Activated CD8-positive, alpha-beta memory T cell treated with anti-CD3 and anti-CD28 coated beads, Interleukin-2, amount 50 U/mL, for 1 hour (primary cell): ENCODE measurements around the gene SCUBE2.
"Not testable (repeated sequence)": the region's sequence is repeated elsewhere in the genome, so short reads cannot be mapped to it uniquely, and the experiment has no call there.

ENCODE experiments used
- DNase-seq: peaks from one replicate; pipeline ENCODE4 v3.0.0-alpha.2; 2020; ENCODE audit errors: extremely low read depth

The SCUBE2 gene

GRCh38 chr11:9042488-9042887 lies 48.9 kb downstream of the SCUBE2 start:
- DNase-seq, result no peak

GRCh38 chr11:9041747-9042146 lies 49.7 kb downstream of the SCUBE2 start:
- no peak for DNase-seq

- DNase-seq, result no peak
These were observed 51.0 kb downstream of the SCUBE2 start for GRCh38 chr11:9040410-9040809.

GRCh38 chr11:9039863-9040262 lies 51.5 kb downstream of the SCUBE2 start:
- DNase-seq, result no peak

DNA sequence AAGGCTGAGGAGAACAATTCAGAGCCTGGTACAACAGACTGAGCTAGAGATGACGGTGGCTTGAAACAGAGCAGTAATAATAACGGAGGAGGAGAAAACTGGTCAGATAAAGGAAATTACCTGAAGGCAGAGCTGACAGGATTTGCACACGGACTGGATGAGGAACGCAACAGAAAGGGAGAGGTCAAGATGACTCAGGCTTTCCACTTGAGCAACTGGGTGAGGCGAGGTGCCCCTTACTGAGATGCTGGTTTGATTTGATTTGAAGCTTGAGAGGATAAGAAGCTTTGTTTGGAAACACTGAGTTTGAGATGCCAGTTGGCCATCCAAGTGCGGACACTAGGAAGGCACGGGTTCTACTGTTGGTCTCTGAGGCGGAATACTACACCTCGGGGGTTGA lies 52.2 kb downstream of the SCUBE2 start:
- no peak for DNase-seq

DNA sequence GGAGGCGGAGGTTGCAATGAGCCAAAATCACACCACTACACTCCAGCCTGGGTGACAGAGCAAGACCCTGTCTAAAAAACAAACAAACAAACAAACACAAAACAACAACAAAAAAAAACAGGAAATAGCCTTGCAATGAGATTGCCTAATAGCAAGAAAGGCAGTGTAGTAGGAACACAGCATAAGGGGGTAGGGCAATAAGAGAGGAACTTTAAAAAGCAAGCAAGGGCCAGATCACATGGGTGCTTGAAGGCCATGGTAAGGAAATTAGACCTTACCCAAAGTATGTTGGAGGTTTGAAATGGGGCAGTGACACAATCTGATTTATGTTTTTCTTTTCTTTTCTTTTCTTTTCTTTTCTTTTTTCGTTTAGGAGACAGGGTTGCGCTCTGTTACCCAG lies 52.9 kb downstream of the SCUBE2 start:
- DNase-seq, result no peak

DNA sequence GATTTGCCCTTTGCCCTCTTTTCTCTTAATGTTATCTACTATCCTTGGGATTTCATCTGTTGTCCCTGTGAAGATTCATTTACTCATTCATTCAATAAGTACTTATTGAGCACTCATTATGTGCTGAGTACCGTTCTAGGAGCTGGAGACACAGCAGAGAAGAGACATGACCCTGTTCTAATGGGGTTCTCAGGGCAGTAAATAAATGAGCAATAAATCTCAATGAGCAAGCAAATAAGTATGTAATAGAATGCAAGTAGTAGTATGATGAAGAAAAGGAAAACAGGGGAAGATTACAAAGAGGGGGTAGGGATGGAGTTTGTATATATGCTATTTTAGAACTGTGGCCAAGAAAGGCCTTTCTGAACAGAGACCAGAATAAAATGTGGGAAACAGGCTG lies 53.4 kb downstream of the SCUBE2 start:
- DNase-seq, result no peak

- no peak for DNase-seq
These were observed 54.2 kb downstream of the SCUBE2 start for GRCh38 chr11:9037046-9037780.

GRCh38 chr11:9030601-9031000 lies 60.8 kb downstream of the SCUBE2 start:
- DNase-seq, result no peak

- DNase-seq, result no peak
These were observed 62.0 kb downstream of the SCUBE2 start for GRCh38 chr11:9029422-9029821.

DNA sequence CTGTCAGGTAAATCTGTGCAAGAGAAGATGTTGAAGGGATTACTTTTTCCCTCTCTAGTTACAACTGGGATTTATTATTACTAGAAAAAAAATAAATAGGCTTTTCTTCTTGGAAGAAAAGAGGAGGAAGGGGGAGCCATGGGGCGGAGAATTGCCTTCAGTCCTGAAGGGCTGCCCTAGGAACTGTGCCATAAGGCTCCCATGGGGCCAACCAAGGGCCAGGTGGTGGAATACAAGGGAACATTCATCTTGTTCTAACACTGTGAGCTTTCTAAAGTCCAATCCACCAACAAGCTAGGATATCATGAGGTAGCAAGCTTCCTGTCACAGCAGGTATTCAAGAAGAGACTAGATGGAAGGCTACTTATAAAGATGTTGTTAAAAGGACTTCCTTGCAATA lies 62.8 kb downstream of the SCUBE2 start:
- no peak for DNase-seq

DNA sequence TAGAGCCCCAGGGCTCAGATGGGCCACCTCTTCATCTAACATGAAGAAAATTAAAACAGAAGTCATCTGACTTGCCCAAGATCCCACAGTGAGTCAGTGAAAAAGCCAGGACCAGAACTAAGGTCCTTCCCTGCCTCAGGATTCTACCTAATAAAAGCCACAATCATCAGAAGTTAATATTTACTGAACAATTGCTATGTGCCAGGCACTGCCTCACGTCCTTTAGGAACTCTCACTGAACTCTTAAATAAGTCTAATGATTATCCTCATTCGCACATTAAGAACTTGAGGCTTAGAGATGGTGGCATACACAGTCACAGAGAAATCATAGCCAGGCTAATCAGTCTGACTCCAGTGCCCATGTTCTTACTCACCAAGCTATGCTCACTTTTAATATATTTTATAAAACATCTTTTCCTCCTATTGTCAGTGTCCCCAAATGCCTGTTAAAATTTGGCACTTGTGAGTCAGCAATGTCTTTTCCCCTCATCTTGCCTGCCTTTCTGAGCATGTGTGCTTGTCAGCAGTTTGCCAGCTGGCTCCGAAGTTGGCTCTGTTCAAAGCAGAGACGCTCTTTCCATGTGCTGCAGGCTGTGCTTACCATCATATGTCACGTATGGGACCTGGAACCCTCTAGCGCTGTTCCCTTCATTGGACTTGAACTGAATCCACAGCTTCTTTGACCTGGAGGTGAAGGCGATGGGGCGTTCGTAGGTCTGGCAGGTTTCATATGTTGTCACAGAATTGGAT lies 66.1 kb downstream of the SCUBE2 start:
- DNase-seq, result no peak

- no peak for DNase-seq
These were observed 68.3 kb downstream of the SCUBE2 start for GRCh38 chr11:9022961-9023680.

GRCh38 chr11:9020916-9021315 lies 70.5 kb downstream of the SCUBE2 start:
- DNase-seq, result no peak

- DNase-seq, result no peak
These were observed 71.5 kb downstream of the SCUBE2 start for GRCh38 chr11:9019861-9020260.

GRCh38 chr11:9017773-9018172 lies 73.6 kb downstream of the SCUBE2 start:
- no peak for DNase-seq

- DNase-seq, result no peak
These were observed 74.3 kb downstream of the SCUBE2 start for GRCh38 chr11:9016916-9017642.

- no peak for DNase-seq
These were observed 75.7 kb downstream of the SCUBE2 start for GRCh38 chr11:9015677-9016076.

DNA sequence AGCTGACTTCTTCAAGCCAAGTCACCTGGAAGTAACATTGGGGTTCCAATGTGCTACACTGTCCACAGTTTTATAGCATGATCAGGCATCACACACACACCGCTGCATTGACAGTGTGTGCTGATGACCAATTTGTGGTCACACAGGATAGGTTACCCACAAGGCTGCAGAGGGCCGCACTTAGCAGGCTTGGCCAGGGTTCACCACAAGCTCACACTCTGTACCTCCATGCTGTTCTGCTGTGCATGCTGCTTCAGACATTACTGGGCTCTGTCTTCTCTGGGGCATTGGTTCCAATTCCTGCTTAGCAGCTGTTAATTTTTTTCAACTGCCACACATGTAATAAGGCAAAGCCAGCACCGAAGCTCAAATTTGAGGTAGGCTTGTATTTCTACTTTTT lies 76.6 kb downstream of the SCUBE2 start:
- no peak for DNase-seq

- DNase-seq, result no peak
These were observed 78.0 kb downstream of the SCUBE2 start for GRCh38 chr11:9013373-9013772.

DNA sequence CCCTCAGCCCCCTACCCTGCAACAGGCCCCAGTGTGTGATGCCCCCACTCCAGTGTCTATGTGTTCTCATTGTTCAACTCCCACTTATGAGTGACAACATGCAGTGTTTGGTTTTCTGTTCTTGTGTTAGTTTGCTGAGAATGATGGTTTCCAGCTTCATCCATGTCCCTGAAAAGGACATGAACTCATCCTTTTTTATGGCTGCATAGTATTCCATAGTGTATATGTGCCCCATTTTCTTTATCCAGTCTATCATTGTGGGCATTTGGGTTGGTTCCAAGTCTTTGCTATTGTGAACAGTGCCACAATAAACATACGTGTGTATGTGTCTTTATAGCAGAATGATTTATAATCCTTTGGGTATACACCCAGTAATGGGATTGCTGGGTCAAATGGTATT lies 81.9 kb downstream of the SCUBE2 start:
- not testable (repeated sequence) for DNase-seq

GRCh38 chr11:9008661-9009060 lies 82.7 kb downstream of the SCUBE2 start:
- DNase-seq, result no peak
